Dermis lymphatic vessel endothelial cell (primary cell): Measurements from ENCODE around the gene PSG1. TPM values are rescaled to one million over a fixed set of nuclear protein-coding genes. Genes with fewer than 3 reads are reported as not detected.

Experiments
- total RNA-seq: library from RNA; depleted of rRNA; stranded (reverse); fragments of >200 nt; gene quantifications from 2 replicates; pipeline ENCODE4 v1.2.1, GENCODE V29; 2014

Gene PSG1
- not detected in 2 replicates for total RNA-seq

DNA sequence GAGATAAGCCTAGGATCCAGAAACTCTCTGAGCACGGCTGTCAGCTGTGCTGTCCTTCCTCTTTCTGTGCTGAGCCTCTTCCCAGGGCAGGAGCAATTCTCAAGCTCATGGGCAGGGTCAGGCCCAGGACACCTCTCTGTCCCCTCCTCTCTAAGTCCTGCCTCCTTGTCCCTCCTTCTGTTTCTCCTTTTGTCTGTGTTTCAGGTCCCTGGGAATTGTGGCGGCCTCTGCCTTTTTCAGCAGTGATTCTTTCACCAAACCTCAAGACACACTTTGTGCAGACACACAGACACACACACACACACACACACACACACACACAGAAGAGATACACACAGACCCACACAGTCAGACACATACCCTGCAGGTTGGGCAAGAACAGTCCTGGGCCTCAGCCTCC is at the start of gene PSG1:
TSS of gene PSG1 (minus strand) at position 101 of the 400 bp plus-strand sequence. CDS start 132 bp downstream, outside the sequence.

DNA sequence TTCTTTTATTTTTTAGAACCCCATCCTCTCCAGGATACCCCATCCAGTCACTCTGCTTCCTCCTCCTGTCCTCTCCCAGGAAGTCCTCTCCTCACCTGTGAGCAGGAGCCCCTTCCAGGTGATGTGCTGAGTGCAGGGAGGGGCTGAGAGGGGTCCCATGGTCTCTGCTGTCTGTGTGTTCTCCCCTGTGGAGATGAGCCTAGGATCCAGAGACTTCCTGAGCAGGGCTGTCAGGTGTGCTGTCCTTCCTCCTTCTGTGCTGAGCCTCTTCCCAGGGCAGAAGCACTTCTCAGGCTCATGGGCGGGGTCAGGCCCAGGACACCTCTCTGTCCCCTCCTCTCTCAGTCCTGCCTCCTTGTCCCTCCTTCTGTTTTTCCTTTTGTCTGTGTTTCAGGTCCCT is 38.1 kb upstream of the PSG1 start, which contains the start of gene PSG6:
TSS of gene PSG6 (minus strand) at position 261 of the 400 bp plus-strand sequence. CDS start at position 159, 102 bp downstream.

Other genes with a start within 250 kb of the PSG1 start
- not detected in 2 replicates for gene PSG3, start 139.2 kb downstream of the PSG1 start, total RNA-seq
- gene PSG8, start 114.0 kb downstream of the PSG1 start, total RNA-seq = 0.11 TPM in 1 of 2 replicates, not detected in the other
- not detected in 2 replicates for gene PSG6, start 38.2 kb upstream of the PSG1 start, total RNA-seq
- gene PSG7, start 57.5 kb upstream of the PSG1 start, total RNA-seq = not detected in 2 replicates
- not detected in 2 replicates for gene PSG11, start 146.8 kb upstream of the PSG1 start, total RNA-seq
- gene PSG2, start 203.0 kb upstream of the PSG1 start, total RNA-seq = not detected in 2 replicates